Ovary (tissue), 9 donors: ENCODE measurements around the gene SIGLEC1. TPM values are rescaled to one million over a fixed set of nuclear protein-coding genes. Genes with fewer than 3 reads are reported as not detected.
A peak's percentile ranks its signal among the peaks of the same experiment; 100 is the strongest.

ENCODE experiments used
- DNase-seq, 5 donors: peaks; one replicate each; pipeline ENCODE4 v3.0.0-alpha.2; 2019 to 2020
- H3K27ac ChIP-seq, 2 donors: fragments of 200-600 bp; one replicate each; pipeline versions ENCODE4 v1.5.1 to v1.8.0; 2019 to 2022
- H3K27me3 ChIP-seq: fragments of 200-600 bp; one replicate; pipeline ENCODE4 v1.8.0; 2022
- H3K36me3 ChIP-seq: fragments of 200-600 bp; sonication (generic); one replicate; pipeline ENCODE4 v1.5.1; 2019
- H3K4me1 ChIP-seq: one replicate; pipeline ENCODE4 v1.8.1; 2013; ENCODE audit warnings: mild to moderate bottlenecking, moderate library complexity; ENCODE audit not compliant: insufficient read depth
- H3K4me3 ChIP-seq: fragments of 200-600 bp; sonication (generic); one replicate; pipeline ENCODE4 v1.5.1; 2017
- H3K9me3 ChIP-seq, 2 donors: fragments of 200-600 bp in 1 of 2; sonication (generic) in 1 of 2; one replicate each; pipeline versions ENCODE4 v1.5.1 to v1.8.1; 2013 to 2019; ENCODE audit warnings: mild to moderate bottlenecking in 1 of 2, moderate library complexity in 1 of 2
- CTCF ChIP-seq, 3 donors: fragments of 450-650 bp in 2 of 3; fragments of 200-600 bp in 1 of 3; IDR thresholded peaks; one replicate each; pipeline versions ENCODE4 v1.5.1 to v1.8.0; 2016 to 2022; ENCODE audit warnings: antibody characterized with exemption in 3 of 3, mild to moderate bottlenecking in 1 of 3
- EP300 ChIP-seq: sonication (generic); formaldehyde crosslinking; IDR thresholded peaks from one replicate; pipeline ENCODE4 v1.6.1; 2017; ENCODE audit warnings: antibody characterized with exemption
- POLR2A ChIP-seq: fragments of 450-650 bp; IDR thresholded peaks from one replicate; pipeline ENCODE4 v1.6.1; 2017; ENCODE audit warnings: antibody characterized with exemption, mild to moderate bottlenecking, moderate library complexity
- WGBS, 3 donors: extraction: QIAGEN DNeasy Blood & Tissue Kit in 1 of 3; methylation state at CpG; one replicate each; pipeline versions ENCODE4 v1.1.5 to v1.1.7; 2013 to 2017; 5-methylcytosine and 5-hydroxymethylcytosine counted together
- intact Hi-C, 4 donors: fragments of 100-400 bp; cut with DNase I; formaldehyde crosslinking; loops; one replicate each; pipeline versions ENCODE4 v1.11.0 to v1.15.1; 2022 to 2023
- polyA plus RNA-seq, 2 donors: library from polyadenylated mRNA; stranded (reverse); fragments of 200-250 nt in 1 of 2; fragments of 350-450 nt in 1 of 2; fragmentation: Illumina TruSeq in 1 of 2; extraction: RNeasy Lipid Tissue Mini Kit (QIAGEN cat#74804) in 1 of 2; gene quantifications; one replicate each; pipeline ENCODE4 v1.2.3, GENCODE V29; 2013 to 2014
- total RNA-seq, 7 donors: library from RNA; depleted of rRNA in 2 of 7; stranded (reverse); fragments of >200 nt in 2 of 7; fragmentation: NEBNext Ultra II Directional in 3 of 7; extraction: Animal tissue kit (Norgen Biotek cat#: 25700) in 3 of 7; gene quantifications; one replicate each; pipeline versions ENCODE4 v1.1.0 to v1.2.4, GENCODE V29; 2016 to 2023
- donor health status: DM: no; HTN: no; CAD: no; lungs with moderate emphysema.
- donor health status: DM: no; HTN: no; CAD: no.
- donor health status: Bipolar disorder and iron deficiency.
- donor health status: DM: yes; HTN: yes; CAD: no.
- donor health status: DM: no; HTN: no; CAD: no.
- donor health status: DM: yes; HTN: yes; CAD: no.

SIGLEC1 gene
- total and polyA plus RNA-seq, 9 donors, result 0.48 to 11.5 (median 1.9) TPM

DNA sequence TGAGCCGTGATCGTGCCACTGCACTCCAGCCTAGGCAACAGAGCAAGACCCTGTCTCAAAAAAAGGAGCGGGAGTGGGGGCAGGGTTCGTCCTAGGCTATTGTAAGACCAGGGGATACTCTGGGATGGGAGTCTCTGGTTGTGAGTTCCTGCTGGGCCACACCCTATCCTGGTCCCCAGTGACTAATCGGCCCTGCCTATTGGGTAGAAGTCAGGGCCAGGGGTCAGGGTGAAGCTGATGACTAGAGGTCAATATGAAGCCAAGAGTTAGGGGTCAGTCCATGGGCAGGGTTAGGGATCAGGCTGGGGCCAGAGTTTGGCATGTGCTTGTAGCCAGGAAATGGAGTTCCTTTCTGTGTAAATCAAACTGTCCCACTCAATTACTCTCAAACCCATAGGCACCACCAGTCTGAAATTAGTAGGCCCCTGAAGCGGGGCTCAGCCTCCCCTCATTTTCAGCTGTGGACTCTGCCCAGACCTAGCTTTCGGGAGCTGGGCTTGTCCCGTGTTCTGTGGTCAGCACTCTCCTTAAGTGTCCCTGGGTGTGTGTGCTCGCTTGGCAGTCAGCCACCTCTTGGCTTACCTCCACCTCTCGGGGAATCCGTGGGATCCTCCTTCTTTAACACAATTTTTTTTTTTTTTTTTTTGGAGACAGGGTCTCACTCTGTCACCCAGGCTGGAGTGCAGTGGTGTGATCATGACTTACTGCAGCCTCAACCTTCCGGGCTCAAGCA, 21.9 kb upstream of the SIGLEC1 start:
- DNase-seq, result peak in 2 of 5 donors; percentile 54 to 70
- TF ChIP-seq EP300 (no peak), POLR2A (no peak), CTCF (IDR thresholded peaks at IDR 0.05) (no peak)
- Histone ChIP-seq H3K27me3 (no peaks in the 10 kb centered on the region), H3K4me1 (peaks cover 2% of the 10 kb centered on the region), H3K27ac (no peak overlapping the region), H3K9me3 (no peaks in the 10 kb centered on the region), H3K36me3 (no peaks in the 10 kb centered on the region), H3K4me3 (no peak overlapping the region)
- WGBS, 3 donors, result 56 to 59% (median 59%) methylated on average over 12 of the region's 12 CpGs
- intact Hi-C loops, result no loop called here

DNA sequence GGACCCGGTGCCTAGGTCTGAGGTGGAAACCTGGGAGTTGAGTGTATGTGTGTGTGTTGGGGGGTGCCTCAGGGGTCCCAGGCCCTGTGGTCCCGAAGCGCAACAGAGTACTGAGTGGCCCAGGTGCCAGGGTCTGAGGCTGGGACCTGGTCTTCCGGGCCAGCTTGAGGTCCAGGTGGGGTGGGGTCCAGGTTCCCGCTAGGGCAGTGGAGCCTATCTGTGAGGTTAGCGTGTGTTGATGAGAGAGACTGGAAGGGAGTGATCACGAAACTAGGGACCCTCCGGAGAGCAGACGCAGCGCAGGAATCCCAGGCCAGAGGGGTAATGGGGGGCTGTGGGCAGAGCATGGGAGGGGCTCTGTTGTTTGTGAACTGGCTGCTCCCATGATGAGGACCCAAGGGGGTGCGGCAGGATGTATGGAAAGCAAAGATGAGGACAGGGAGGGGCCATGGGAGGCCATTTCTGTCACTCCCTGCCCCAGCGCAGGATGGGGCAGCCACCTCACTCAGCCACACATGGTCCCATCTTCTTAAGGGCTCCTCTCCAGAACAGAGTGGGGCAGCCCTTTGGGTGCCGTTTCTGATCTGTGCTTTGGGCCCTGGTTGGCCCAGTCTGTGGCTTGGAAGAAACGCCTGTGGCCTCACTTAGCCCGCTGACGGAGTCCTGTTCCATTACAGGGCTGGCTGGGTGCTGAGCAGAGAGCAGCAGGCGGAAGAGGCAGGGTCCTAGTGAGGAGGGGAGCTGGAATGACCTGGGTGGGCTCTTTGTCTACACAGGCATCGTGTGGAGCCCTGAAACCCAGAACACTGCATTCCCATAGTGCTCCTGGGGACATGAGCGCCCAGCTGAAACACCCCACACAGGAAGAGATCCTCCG, 21.0 kb upstream of the SIGLEC1 start:
- Histone ChIP-seq H3K9me3 (no peaks in the 10 kb centered on the region), H3K4me1 (peaks cover 2% of the 10 kb centered on the region), H3K27ac (peak overlapping the region; percentile 23 to 41), H3K27me3 (no peaks in the 10 kb centered on the region), H3K36me3 (no peaks in the 10 kb centered on the region), H3K4me3 (peak overlapping the region; percentile 44)
- TF ChIP-seq EP300 (no peak), CTCF (IDR thresholded peaks at IDR 0.05) (no peak), POLR2A (no peak)
- intact Hi-C loops, result no loop called here
- no peak for DNase-seq
- 53 to 58% (median 55%) methylated on average over 20 of the region's 20 CpGs for WGBS, 3 donors

DNA sequence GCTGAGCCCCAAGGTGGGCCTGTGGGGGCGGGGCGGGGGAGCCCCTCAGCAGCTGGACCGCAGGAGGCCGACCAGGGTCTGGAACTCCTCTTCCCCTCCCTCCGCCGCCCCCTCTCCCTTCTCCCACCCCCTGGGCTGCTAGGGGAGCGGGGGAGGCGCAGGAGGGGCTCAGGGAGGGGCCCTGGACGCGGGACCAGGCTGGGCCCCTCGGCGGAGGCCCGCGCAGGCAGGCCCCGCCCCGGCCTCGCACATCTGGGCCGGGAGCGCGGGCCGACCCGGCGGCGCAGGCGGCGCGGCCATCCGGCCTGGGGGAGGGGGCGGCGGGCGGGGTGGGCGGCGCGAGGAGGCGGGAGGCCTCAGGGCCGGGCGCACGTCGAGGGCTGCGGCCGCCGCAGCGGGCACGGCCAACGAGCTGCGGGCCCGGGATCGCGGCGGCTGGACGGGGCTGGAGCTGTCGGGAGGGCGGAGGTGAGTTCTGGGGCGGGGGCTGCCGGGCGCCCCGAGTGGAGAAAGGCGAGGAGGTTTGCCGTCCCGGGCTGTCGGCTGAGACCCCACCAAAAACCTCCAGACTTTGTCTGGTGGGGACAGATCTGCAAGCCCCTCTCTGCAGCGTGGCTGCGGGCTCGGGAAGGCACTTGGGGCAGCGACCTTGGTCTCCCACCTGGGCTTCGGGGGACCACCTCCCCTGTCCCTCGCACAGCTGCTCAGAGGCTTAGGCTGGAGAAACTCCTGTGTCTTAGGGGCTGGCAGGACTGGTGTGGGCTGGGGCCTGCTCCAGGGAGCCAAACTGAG, 20.1 kb upstream of the SIGLEC1 start, which contains the start of gene HSPA12B:
HSPA12B (plus strand) TSS at position 359 of the 792 bp plus-strand sequence. CDS start 5,990 bp downstream, outside the sequence.
- 2 to 9% (median 4%) methylated on average over 28 to 67 of the region's 67 CpGs for WGBS, 3 donors

GRCh38 chr20:3731944-3732326, 19.5 kb upstream of the SIGLEC1 start:
- WGBS, 3 donors, result 51 to 59% (median 52%) methylated on average over 15 to 16 of the region's 16 CpGs
- Histone ChIP-seq H3K4me1 (peaks cover 5% of the 10 kb centered on the region), H3K27me3 (no peaks in the 10 kb centered on the region), H3K4me3 (no peak overlapping the region), H3K36me3 (no peaks in the 10 kb centered on the region), H3K9me3 (no peaks in the 10 kb centered on the region), H3K27ac (peak overlapping the region; percentile 60 to 66)
- intact Hi-C loops, result no loop called here
- TF ChIP-seq CTCF (IDR thresholded peaks at IDR 0.05) (no peak), POLR2A (no peak), EP300 (no peak)
- no peak for DNase-seq

More for the DNA sequence above, 20.1 kb upstream of the SIGLEC1 start, which contains the start of gene HSPA12B:
- Histone ChIP-seq H3K4me3 (peak within 1 kb of the TSS; percentile 44), H3K36me3 (no peaks in the 10 kb centered on the region), H3K27ac (peak within 1 kb of the TSS; percentile 60 to 66), H3K4me1 (peaks cover 5% of the 10 kb centered on the region), H3K27me3 (no peaks in the 10 kb centered on the region), H3K9me3 (no peaks in the 10 kb centered on the region)
- intact Hi-C loops, result no loop called here
- no peak for TF ChIP-seq POLR2A
- peak in 2 of 5 donors; percentile 67 to 71 for DNase-seq
